AG08395 (cell line): ENCODE data around the gene SOHLH1.

Experiments used
- DNase-seq: peaks from one replicate; pipeline ENCODE4 v3.0.0; 2012; ENCODE audit warnings: mixed read lengths, low spot score

SOHLH1 gene

GRCh38 chr9:135661816-135662560 is 37.3 kb downstream of the SOHLH1 start:
- no peak for DNase-seq

DNA sequence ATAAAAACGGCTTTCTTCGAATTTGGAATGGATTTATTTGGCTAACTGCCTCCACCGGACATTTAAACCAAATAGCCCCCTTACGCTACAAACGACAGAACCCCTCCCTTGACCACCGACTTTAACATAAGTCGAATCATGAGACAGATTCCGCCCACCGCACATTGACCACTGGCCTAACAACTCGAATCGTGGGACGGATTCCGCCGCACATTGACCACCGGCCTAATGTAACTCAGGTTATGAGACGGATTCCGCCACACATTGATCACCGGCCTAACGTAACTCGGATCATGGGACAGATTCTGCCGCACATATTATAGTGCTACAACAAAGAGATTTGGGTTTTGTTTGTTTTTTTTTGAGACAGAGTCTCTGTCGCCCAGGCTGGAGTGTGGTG is 38.9 kb downstream of the SOHLH1 start:
- no peak for DNase-seq

DNA sequence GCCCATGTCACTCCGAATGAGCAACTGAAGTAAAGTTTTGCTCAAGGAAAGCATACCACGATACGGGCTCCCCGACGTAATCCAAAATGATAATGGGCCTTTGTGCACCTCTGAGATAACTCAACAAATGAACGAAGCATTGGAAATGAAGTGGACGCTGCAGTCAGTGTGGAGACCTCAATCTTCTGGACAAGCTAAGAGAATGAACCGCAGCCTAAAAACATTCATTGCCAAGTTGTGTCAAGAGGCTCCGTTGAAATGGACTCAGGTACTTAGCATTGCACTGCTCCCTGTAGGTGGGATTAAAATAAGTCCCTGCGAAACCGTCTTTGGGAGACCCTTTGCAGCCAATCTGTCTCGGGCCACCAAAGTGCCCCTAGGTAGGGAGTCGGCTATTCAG is 40.0 kb downstream of the SOHLH1 start:
- DNase-seq, result no peak

GRCh38 chr9:135657416-135657815 is 41.9 kb downstream of the SOHLH1 start:
- DNase-seq, result no peak

- no peak for DNase-seq
Measured at GRCh38 chr9:135655317-135655716, 44.0 kb downstream of the SOHLH1 start.

DNA sequence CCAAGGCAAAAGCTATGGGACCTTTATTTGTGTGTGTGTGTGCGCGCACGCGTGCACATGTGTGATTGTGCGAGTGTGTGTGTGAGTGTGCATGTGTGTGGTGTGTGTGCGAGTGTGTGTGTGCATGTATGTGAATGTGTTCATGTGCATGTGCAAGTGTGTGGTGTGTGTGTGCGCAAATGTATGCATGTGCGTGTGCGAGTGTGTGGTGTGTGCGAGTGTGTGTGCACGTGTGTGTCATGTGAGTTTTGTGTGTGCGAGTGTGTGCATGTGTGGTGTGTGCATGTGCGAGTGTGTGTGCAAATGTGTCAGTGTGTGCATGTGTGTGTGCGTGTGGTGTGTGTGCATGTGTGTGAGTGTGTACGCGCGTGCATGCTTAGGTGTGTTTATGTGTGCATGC is 48.9 kb downstream of the SOHLH1 start:
- no peak for DNase-seq

DNA sequence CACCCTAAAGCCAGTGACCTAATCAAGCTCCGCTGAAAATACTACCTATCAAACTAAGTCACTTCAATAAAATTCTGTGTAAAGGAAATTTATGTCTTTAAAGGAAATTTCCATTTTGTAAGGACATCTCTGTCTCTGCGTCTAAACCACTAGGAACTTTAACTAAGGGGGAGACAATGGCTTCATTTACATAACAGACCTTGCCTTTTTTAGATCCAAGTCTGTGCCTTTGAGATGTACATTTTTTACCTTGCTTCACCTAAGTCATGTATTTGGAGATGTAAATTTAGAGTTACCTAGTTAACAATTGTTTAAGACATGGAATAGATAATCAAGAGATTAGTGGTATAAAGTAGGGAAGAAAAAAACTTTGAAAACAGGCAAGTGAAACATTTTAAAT is 49.8 kb downstream of the SOHLH1 start:
- DNase-seq, result no peak

DNA sequence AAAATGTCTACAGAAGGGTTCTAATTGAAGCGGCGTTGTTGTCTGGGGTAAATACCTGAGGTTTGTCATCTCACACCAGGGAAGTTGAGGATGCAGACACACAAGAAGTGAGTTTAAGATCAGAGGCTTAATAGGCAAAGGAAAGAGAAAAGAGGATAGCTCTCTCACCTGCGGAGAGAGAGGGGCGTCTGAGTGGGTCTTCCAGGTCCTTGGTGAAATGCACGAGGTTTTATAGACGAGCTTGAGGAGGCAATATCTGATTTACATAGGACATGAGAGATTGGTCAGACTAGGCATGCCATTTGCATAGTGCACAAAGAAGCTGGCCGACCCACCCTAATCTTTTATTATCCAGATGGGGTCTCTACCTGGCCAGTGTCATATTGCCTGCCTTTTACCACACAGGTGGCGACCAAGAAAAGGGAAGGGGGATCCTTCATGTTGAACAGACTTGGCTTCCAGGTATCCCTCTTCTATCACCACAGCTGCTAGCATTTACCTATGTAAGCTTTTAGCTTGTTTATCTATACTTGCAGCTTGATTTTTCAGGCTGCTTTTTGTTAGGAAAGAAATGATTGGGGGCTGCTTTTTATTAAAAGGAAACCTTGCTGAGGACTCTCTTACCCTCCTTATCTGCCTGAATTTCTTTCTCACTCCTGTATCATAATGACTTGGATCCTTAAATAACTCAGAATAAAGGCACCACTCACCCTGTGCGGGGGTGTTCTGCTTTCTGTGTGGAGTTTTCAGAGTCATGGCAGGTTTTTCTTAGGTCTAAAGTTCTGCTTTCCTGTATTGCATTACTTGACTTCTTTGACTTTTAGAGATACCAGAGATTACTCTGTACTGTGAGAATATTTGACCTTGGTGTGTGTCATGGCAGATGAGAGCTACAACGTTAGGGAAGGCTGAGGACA is 50.5 kb downstream of the SOHLH1 start:
- DNase-seq, result no peak

DNA sequence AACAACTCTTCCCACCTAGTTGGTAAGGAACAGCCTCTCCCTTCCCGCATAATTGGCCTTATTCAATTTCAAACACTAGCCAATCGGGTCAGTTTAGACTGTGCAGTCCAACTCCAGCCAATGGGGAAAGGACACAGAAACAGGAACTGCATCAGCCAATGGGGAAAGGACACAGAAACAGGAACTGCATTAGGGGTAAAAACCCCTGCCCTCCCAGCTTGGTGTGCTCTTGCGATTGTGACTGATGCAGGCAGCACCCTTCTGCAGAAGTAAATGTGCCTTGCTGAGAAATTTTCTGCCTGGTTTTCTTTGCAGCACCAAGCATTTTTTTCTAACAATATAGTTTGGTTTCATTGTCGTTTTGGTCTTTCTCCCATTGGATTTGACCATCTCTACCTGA is 51.4 kb downstream of the SOHLH1 start:
- DNase-seq, result no peak

DNA sequence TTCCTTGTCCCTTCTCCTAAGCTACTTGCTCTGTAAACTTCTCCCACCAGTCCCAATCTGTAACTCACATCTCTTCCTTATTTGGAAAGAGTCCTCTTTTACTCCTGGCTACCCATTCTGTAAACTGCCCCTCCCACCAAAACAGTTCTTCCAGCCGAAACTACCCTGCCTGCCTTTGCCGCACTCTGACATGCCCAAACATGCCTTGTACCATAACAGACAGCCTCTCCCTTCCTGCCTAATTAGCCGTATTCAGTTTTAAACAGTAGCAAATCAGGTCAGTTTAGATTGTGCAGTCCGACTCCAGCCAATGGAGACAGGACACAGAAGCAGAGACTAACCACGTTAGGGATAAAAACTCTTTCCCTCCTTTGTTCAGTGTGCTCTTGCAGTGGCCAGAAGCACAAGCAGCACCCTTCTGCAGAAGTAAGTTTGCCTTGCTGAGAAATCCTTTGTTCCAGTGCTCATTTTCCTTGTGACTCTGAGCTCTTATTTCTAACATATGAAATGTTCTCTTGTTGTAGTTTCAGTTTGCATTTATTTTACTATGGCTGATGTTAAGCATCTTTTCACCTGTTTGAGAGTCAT is 54.6 kb downstream of the SOHLH1 start:
- DNase-seq, result no peak
